HepG2 (cell line): ENCODE measurements around the gene NDUFB3. TPM values are rescaled to one million over a fixed set of nuclear protein-coding genes. Genes with fewer than 3 reads are reported as not detected.
A peak's percentile ranks its signal among the peaks of the same experiment; 100 is the strongest.

Experiments used
- EEA1 ChIP-seq: sonication (generic); formaldehyde crosslinking; IDR thresholded peaks from 2 replicates; pipeline ENCODE4 v1.5.1; 2020; ENCODE audit warnings: mild to moderate bottlenecking, missing genetic modification reagents, borderline replicate concordance
- ETV6 ChIP-seq: sonication (generic); formaldehyde crosslinking; conservative IDR thresholded peaks from 2 replicates; pipeline ENCODE4 v1.4.0; 2020; ENCODE audit warnings: missing genetic modification reagents
- HNRNPL ChIP-seq: fragments of 200-400 bp; formaldehyde crosslinking; IDR thresholded peaks from 2 replicates; pipeline ENCODE4 v1.6.1; 2017; ENCODE audit warnings: mild to moderate bottlenecking, low read depth, low read length
- IRF9 ChIP-seq: sonication (generic); formaldehyde crosslinking; IDR thresholded peaks from 2 replicates; pipeline ENCODE4 v1.8.0; 2022; ENCODE audit warnings: missing genetic modification reagents, mild to moderate bottlenecking, borderline replicate concordance
- MBNL3 ChIP-seq: fragments of 250-450 bp; sonication (Bioruptor Pico); conservative IDR thresholded peaks from 2 replicates; pipeline ENCODE4 v1.8.0; 2022; ENCODE audit warnings: mild to moderate bottlenecking, inconsistent platforms
- PHF8 ChIP-seq: sonication (generic); formaldehyde crosslinking; IDR thresholded peaks from 2 replicates; pipeline ENCODE4 v1.5.0; 2020; ENCODE audit warnings: missing genetic modification reagents
- RELA ChIP-seq: sonication (generic); formaldehyde crosslinking; IDR thresholded peaks from 2 replicates; pipeline ENCODE4 v1.4.0; 2020; ENCODE audit warnings: missing genetic modification reagents
- TFDP1 ChIP-seq: IDR thresholded peaks from 2 replicates; pipeline ENCODE4 v1.6.1; 2016; ENCODE audit warnings: missing compliant biosample characterization, missing genetic modification reagents, borderline replicate concordance
- THAP9 ChIP-seq: sonication (generic); formaldehyde crosslinking; IDR thresholded peaks from 2 replicates; pipeline ENCODE4; 2020; ENCODE audit warnings: missing genetic modification reagents, mild to moderate bottlenecking, borderline replicate concordance
- TSC22D2 ChIP-seq: sonication (generic); formaldehyde crosslinking; IDR thresholded peaks from 2 replicates; pipeline ENCODE4 v1.5.1; 2020; ENCODE audit warnings: missing genetic modification reagents, mild to moderate bottlenecking, borderline replicate concordance
- ZBTB40 ChIP-seq, 2 experiments: fragments of 450-650 bp in 1 of 2; sonication (generic) in 1 of 2; formaldehyde crosslinking in 1 of 2; IDR thresholded peaks; 2 replicates each; pipeline versions ENCODE4 v1.6.1 to v1.8.0; 2016 to 2022; ENCODE audit warnings: antibody characterized with exemption in 1 of 2, mild to moderate bottlenecking in 1 of 2, missing genetic modification reagents in 1 of 2
- ZNF781 ChIP-seq: sonication (generic); formaldehyde crosslinking; IDR thresholded peaks from 2 replicates; pipeline ENCODE4 v1.5.1; 2020; ENCODE audit warnings: borderline replicate concordance, mild to moderate bottlenecking, missing genetic modification reagents; ENCODE audit errors: not compliant biosample characterization
- ZSCAN9 ChIP-seq: IDR thresholded peaks from 2 replicates; pipeline ENCODE4 v1.6.1; 2016; ENCODE audit warnings: borderline replicate concordance
- polyA plus RNA-seq, 8 experiments: library from polyadenylated mRNA; depleted of rRNA in 3 of 8; stranded (reverse) in 7 of 8; unstranded in 1 of 8; fragments of >200 nt; fragmentation: Illumina TruSeq in 4 of 8; extraction: Trizol in 4 of 8; gene quantifications; 2 replicates each; pipeline versions ENCODE4 v1.2.1 to v1.2.3, GENCODE V29; 2011 to 2016; ENCODE audit warnings: low read depth in 4 of 8, missing spikeins in 1 of 8, mixed read lengths in 1 of 8; ENCODE audit not compliant: insufficient read depth in 1 of 8
- total RNA-seq, 5 experiments: library from RNA; depleted of rRNA; stranded (reverse); fragments of >200 nt; fragmentation: Illumina TruSeq; extraction: Trizol; gene quantifications; 2 replicates each; pipeline ENCODE4 v1.2.3, GENCODE V29; 2016; ENCODE audit warnings: low read depth in 1 of 5

NDUFB3 gene
- total and polyA plus RNA-seq, 2 of the 13 experiments (the other 11 are each of a cell fraction or from before 2014, with no cell fraction given) = 50.7 to 159 TPM

GRCh38 chr2:201118121-201118960 lies 46.5 kb downstream of the NDUFB3 start (continued):
- no peak for TF ChIP-seq ZBTB40 (IDR thresholded peaks at IDR 0.05)
- TF ChIP-seq ZBTB40 (CRISPR knock-in tag; IDR thresholded peaks at IDR 0.05) = no peak; the same call in 1 of the 2 replicates
- TF ChIP-seq HNRNPL = peak; percentile 80; the same call in 1 of the 2 replicates
- peak; percentile 89 for TF ChIP-seq ETV6 (CRISPR knock-in tag)
- TF ChIP-seq RELA (CRISPR knock-in tag) = 0 out of 2 replicates have a peak, but pooled peaks have one; percentile 63
- TF ChIP-seq TFDP1 (CRISPR knock-in tag) = peak; percentile 76; the same call in 1 of the 2 replicates
- peak; percentile 84; the same call in 1 of the 2 replicates for TF ChIP-seq IRF9 (CRISPR knock-in tag)
- peak; percentile 66 for TF ChIP-seq PHF8 (CRISPR knock-in tag)
- no peak for TF ChIP-seq MBNL3 (CRISPR knock-in tag)
- peak; percentile 42; the same call in 1 of the 2 replicates for TF ChIP-seq ZSCAN9 (CRISPR knock-in tag)
- no peak for TF ChIP-seq EEA1 (CRISPR knock-in tag)
- TF ChIP-seq ZNF781 = no peak
- peak; percentile 64; the same call in 1 of the 2 replicates for TF ChIP-seq THAP9 (CRISPR knock-in tag)
- no peak for TF ChIP-seq TSC22D2 (CRISPR knock-in tag)
